Left colon (tissue), 2 donors: ENCODE results near the gene MED22. TPM values are rescaled to one million over a fixed set of nuclear protein-coding genes. Genes with fewer than 3 reads are reported as not detected.

Experiments
- ATAC-seq: fragments of 200-7000 bp; cut with Tn5 transposase; one replicate; pipeline ENCODE4 v1.9.1; 2020; ENCODE audit warnings: mild to moderate bottlenecking, moderate library complexity
- DNase-seq, 2 donors: peaks; one replicate each; pipeline ENCODE4 v3.0.0-alpha.2; 2020
- intact Hi-C, 2 donors: fragments of 100-400 bp; cut with DNase I in 1 of 2; cut with micrococcal nuclease in 1 of 2; formaldehyde crosslinking; loops; one replicate each; pipeline versions ENCODE4 v1.11.2 to v1.14.0; 2022; cut with DNase I, micrococcal nuclease
- total RNA-seq, 2 donors: library from RNA; stranded (reverse); fragmentation: NEBNext Ultra II Directional; extraction: Animal tissue kit (Norgen Biotek cat#: 25700); gene quantifications; one replicate each; pipeline ENCODE4 v1.2.1, GENCODE V29; 2021
- donor health status: DM: no; HTN: no; CAD: no.
- donor health status: DM: yes; HTN: yes; CAD: no.

Gene MED22
- total RNA-seq, 2 donors from 2014 or later = 18.8 to 20.3 TPM

DNA sequence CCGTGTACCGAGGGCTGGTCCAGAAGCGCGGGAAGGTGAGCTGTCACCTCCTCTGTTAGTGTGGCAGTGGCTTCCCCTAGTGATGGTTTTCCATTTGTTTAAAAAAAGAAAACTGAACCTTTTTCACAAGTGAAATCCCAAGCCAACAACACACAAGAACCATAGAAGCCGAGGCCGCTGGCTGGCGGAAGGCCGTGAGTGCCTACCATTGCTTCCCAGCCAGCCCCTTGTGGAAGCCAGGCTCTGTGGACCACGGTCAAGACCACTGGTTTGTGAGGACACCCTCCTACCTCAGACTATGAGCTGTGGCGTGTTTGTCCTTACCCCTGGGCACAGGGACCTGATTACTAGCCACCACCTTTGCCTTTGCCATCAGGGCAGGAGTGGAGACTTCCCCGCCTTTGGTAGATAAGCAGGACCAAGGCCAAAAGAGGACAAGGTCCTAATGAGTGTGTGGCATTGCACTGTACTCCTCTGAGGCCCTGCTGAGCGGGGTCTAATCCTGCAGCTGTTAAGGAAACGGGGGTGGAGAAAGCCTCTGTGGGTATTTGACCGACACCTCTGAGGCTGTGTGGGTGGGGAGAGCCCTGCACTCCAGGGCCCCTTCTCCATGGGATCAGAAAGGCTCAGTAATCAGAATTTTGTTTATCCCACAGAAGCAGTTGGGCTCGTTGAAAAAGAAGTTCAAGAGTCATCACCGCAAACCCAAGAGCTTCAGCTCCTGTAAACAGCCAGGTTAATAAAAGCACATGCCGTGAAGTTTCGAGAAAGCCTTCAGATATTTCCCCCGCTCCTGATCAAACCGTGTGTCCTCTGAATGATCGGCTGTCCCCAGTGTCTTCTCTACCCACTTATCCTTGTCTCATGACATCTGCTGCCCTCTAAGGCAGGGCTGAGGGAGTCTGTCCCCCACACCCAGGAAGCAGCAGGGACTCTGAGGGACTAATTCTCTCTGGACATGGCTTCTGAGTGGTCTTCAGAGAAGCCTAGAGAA is 12.8 kb upstream of the MED22 start:
- DNase-seq = no peak
- intact Hi-C loops = no loop called here
- no peak for ATAC-seq

DNA sequence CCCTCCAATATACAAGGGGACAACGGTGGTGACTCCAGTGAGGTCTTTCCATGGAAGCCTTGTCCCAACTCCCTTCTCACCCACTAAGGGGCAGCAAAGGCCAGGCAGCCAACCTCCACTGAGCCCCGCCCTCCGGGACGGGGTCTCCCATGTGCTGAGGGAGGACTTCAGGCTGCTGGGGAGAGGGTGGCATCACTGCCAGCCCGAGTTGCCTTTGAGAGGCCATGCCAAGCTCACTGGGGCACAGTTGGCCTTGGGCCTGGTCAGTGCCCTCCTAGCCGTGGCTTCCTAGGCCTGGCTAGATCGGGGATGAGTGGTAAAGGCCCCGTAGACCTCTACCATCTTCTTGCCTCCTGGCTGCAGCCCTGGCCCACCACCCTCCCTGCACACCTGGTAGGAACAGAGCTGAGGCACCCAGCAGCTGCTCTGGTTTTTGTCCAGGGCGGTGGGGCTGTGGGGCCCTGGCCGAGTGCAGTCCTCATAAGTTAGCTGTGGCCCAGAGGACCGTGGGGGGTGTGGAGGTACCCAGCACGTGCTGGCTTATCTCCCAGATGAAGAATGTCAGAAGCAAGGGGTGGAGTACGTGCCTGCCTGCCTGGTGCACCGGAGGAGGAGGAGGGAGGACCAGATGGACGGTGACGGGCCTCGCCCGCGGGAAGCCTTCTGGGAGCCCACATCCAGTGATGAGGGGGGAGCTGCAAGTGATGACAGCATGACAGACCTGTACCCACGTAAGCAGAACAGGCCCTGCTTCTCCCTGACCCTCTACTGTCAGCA is 11.7 kb upstream of the MED22 start:
- intact Hi-C loops = no loop called here
- ATAC-seq (no peak), DNase-seq (no peak)

DNA sequence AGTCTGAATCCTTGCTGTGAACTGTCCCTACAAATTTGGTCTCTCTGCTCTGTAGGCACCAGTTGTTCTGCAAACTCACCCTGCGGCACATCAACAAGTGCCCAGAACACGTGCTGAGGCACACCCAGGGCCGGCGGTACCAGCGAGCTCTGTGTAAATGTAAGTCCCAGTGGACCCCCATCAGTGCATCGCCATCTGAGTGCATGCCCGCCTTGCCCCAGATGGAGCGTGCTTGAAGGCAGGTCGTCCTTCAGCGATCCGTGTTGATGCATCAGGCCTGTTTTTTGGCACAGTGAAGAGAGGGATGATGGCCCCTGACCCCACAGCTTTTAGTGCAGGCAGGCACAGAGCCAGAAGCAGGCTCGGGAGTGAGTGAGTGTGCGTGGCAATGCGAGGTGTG is 9.7 kb upstream of the MED22 start:
- DNase-seq (no peak), ATAC-seq (no peak)
- intact Hi-C loops = no loop called here

DNA sequence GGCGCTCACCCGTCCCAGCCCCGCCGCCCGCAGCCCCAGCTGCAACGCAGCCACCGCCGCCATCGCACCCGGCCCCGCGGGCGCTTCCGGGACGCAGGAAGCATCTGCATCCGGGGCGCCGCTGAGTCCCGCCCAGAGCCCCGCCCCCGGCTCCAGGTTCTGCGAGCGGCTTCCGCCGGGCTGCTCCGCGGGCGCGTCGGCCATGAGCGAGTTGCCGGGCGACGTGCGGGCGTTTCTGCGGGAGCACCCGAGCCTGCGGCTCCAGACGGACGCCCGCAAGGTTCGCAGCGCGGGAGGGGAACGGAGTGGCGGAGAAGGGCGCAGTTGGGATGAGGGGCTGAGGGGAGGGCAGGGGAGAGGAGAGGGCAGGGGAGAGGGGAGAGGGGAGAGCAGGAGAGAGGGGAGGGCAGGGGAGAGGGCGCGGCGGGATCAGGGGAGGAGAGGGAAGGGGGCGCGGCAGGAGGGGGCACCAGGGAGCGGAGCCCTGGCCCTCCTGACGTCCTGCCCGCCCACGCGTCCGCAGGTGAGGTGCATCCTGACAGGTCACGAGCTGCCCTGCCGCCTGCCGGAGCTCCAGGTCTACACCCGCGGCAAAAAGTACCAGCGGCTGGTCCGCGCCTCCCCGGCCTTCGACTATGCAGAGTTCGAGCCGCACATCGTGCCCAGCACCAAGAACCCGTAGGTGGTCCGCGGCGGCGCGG is 8.6 kb upstream of the MED22 start, which contains the start of the genes SURF1 and SURF2:
Gene SURF1, minus strand, starts transcription at position 97 of the 701 bp plus-strand sequence. Its CDS starts 34 bp downstream, at position 63.
Gene SURF2, plus strand, starts transcription at position 160 of the 701 bp plus-strand sequence. Its CDS starts 43 bp downstream, at position 203.
- intact Hi-C loops = no loop called here
- DNase-seq (peak; percentile 85 to 96), ATAC-seq (peak; percentile 90)

DNA sequence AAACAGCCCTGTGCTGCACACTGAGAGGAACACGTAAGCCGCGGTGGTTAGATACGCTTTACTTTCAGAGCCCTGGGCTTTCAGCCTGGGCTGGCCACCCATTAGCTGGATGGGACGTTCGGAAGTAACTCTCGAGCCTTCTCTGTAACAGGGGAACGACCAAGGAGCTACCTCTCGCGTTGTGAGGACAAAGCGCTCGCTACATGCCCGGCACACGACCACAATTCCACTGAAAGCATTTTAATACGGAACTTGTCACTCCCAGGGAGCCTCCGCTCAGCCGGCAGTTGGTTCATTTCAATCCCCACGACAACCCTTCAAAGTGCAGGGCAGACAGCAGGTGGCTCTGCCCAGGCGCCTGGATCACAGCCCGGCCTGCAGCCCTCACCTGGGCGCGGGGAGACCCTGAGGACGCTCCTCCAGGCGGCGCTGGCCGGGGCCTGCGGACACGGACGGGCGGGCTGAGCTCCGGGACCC is 8.0 kb upstream of the MED22 start:
- DNase-seq (no peak), ATAC-seq (peak; percentile 40)
- intact Hi-C loops = no loop called here

DNA sequence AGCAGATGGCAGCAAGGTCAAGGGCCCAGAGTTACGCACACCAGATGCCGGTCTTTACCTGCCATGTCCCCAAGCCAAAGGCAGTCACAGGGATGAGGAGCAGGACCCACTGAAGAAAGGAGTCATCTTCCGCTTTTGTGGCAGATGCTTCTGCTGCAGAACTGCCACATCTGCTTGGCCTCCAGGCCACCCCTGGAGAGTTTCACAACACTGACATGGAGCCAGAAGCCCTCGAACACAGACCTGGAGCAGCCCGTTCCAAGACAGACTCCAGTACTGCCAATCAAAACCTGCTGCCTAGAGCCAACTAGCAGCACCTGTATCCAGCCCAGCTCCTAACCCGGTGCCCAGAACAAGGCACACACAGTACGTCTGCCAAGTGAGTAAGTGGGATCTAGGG is 6.8 kb upstream of the MED22 start:
- intact Hi-C loops = no loop called here
- ATAC-seq (no peak), DNase-seq (no peak)

DNA sequence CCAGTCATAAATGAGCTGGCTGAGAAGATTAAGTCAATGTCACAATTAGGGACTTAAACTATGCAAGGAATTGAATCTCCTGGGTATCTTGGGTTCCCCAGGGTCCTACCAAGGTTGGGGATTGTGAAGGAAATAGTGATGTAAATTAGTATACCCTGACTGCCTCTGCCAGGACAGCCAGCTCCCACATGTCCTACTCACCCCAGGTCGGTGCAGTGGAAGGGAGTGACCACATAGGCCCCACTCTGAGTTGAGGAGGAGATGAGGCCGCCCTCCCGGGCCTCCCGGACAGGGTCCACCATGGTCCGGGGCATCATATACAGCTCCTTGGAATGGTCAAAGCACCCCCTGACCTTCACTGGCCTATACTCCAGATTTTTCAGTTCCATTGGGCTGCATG is 5.6 kb upstream of the MED22 start:
- ATAC-seq = no peak
- intact Hi-C loops = no loop called here

DNA sequence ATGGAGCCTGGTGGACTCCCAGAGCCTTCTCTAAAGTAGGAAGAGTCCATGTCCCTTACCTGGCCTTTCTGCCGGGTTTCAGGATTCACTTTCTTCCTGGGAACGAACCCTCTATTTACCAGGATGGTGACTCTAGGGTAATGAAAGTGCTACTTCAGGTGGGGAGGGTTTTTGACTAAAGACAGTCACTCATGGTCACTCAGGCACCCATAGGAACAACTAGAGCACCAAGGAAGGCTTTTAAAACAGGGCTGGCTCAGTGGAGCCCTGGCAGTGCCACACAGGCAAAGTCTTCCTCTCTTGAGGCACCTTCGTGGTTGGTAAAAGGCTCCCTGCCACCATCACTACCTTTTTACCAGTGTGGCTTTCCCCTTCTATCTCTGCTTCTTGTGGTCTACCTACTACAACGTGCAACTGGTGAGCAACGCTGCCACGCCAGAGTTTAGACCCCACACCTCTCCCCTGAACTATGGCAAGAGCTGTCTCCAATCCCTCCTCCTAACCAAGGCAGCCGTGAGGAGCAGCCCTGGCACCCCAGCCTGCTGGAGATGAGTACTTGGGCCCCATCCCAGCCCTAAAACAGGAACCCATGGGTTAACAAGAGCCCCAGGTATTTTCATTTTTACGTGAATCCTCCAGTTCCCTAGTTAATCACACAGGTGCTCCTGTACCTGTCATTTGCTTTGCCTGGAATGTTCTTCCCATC is 4.9 kb upstream of the MED22 start:
- no peak for DNase-seq
- intact Hi-C loops = no loop called here

More for the DNA sequence above, 5.6 kb upstream of the MED22 start:
- DNase-seq = no peak

DNA sequence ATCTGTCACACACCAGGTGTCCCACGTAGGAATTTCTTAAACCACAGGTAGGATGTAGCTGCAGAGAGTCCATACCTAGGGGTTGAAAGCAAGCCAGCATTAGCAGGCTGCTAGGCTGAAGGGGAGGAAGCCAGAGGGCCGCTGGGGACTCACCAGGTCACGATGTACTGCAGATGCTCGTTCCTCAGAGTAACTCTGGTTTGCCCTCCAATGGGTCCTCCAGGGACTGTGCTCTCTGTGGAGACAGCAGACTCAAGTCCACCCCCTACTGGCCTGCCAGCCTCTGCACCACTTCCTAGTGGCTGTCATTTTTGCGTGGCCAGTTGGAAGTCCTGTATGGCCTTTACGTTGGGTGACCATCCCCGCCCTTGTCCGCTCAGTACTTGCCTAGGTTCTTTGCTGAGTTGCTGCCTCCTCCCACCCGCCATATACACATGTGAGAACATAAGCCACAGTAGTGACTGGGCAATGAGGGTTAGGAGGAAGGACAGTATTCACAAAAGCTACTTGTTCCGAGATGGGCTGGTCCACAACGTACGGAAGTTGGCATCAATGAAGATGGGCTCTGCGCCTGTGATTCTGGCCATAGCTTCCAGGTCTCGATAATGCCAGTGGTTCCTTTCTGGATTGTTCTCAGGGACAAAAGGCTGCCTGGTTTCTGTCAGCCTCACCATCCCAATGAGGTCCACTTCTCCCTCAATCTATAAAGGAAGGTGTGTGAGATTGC is 4.1 kb upstream of the MED22 start:
- DNase-seq (peak in 1 of 2 donors; percentile 44), ATAC-seq (no peak)
- intact Hi-C loops = no loop called here

More for the DNA sequence above, 4.9 kb upstream of the MED22 start:
- no peak for ATAC-seq

DNA sequence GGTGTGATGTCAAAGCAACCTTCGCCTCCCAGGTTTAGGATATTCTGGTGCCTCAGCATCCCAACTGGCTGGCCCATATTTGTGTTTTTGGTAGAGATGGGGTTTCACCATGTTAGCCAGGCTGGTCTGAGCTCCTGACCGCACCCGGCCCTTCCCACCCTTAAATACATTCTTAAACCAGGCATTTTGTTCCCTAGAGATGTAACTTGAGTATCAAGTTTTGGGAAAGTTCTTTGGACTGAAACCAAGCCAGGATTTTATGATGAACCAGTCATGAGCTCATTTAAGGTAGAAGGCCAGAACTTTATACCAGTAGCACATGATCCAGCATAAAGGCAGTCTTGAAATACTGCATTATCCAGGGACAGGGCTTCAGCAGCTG is 3.6 kb upstream of the MED22 start:
- no peak for ATAC-seq
- intact Hi-C loops = no loop called here
- DNase-seq = no peak

DNA sequence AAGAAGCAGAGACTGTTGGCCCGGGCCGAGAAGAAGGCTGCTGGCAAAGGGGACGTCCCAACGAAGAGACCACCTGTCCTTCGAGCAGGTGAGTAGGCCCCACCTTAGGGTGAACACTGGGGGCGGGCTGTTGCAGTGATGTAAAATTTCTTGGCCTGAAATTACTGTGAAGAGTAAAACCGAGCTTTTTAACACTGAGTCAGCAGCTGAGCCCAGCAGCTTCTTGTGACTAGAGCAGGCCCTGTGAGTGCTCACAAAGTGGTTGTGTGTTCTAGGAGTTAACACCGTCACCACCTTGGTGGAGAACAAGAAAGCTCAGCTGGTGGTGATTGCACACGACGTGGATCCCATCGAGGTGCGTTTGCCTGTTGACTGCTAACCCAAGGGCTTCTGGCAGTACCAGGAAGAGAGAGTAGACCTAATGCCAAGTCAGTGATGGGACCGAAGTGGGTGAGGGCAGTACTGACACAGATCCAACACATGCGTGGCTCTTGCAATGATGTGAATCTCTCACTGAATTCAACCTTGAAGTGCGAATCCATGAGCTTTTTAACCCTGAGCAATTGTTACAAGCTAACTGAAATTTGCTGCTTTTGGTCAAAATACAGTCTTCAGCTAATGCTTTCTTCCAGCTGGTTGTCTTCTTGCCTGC is 2.2 kb upstream of the MED22 start:
- ATAC-seq = no peak
- intact Hi-C loops = no loop called here
- DNase-seq = no peak

DNA sequence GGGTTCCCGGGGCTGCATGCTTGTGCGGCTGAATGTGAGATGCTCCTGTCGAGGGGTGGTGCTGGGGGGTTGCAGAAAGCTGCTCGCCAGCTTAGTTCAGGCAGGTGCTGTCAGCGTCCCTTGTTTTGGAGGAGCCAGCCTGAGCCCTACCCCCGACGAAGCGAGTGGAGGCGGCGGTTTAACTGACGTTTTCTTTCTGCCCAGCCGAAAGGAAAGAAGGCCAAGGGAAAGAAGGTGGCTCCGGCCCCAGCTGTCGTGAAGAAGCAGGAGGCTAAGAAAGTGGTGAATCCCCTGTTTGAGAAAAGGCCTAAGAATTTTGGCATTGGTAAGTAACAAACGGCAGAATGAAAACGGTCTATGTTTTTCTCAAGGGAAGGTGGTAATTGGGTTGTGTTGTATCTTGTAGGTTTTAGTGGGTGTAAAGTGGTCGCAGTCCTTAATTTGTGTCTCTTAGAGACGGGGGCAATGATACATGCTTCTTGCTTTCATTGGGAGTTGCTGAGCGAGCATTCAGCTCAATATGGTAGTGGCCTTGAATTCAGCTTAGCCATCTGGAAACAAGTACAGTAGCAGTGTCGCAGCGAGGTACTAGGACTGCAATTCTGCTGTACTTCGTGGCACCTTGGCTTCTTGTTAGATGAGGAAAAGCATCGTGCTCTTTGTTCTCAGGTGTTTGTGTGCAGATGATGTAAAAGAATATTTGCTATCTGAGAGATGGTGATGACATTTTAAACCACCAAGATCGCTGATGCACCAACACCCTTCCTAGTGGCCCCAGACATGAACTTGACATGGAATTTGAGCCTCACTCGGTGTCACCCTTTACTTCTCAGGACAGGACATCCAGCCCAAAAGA is 1.0 kb upstream of the MED22 start:
- DNase-seq (no peak), ATAC-seq (peak; percentile 2)
- intact Hi-C loops = no loop called here

DNA sequence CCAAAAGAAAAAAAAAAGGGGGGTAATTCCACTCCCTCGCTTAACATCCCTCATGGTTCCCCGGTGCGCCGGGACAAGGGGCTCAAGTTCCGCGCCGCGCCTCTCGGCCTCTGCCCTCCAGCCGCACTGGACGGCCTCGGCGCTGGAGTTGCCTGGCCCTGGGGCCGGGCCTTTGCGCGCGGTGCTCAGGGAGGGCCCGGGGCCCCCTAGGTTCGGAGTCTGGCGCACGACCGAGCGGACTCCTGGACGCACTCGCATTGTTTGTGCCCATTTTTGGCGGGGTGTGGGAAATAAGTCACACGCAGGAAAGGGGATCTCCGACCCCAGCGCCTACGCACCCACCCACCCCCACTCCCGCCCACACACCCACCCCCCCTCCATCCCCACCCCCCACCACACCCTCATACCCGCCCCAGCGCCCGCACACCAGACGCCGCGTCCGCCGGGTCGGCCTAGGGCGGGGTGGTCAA is 381 bp downstream of the MED22 start:
- peak; percentile 69 for ATAC-seq
- peak in 1 of 2 donors; percentile 54 for DNase-seq
- intact Hi-C loops = no loop called here

DNA sequence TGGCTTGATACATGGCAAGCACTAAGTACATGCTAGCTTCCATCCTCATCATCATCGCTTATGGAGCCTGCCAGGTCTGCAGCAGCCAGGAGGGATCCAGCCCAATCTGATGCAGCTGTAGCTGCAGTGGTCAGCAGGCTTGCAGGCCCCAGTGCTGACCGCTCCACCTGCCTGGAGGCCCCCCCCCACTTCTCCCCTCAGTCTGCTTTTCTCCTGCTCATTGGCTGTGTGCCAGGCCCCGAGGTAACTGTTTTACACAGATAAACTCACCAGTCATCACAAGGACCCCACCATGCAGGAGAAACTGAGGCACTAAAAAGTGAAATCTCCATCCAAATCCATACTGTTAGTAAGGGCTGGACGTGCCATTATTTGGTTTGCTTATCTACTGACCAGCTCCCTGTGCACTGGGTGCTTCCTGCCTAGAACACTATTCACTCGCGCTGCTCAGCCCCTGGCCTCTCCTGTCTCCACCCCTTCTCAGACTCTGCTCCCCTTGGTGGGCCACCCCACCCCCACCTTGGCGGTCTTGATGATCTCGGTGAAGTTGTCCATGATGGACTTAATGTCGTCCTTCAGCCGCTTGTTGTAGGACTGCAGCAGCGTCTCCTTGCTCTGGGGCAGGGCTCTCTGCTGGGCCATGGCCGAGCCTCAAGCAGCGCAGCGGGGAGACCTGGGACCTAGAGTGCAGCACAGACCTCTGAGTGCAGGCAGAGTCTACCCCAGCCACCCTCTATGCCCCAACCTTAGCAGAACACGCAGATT is 1.7 kb downstream of the MED22 start:
- no peak for ATAC-seq
- DNase-seq = no peak
- intact Hi-C loops = no loop called here

DNA sequence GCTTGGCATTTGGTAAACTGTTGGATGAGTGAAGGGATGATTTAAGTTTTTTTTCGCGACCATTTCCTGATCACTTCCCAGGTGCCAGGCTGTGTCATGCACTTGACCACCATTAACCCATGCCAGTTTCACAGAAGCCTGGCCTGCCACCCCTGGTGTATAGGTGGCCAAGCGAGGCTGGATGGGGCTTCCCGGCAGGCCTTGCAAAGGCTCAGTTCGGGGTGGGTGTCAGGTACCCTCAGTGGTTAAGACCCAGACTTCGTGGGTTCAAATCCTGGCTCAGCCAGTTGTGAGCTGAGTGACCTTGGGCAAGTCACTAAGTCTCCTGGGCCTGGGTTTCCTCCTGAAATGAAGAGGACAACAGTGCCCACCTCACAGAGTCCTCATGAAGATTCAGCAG is 2.3 kb downstream of the MED22 start:
- ATAC-seq = no peak
- intact Hi-C loops = no loop called here
- DNase-seq = no peak

DNA sequence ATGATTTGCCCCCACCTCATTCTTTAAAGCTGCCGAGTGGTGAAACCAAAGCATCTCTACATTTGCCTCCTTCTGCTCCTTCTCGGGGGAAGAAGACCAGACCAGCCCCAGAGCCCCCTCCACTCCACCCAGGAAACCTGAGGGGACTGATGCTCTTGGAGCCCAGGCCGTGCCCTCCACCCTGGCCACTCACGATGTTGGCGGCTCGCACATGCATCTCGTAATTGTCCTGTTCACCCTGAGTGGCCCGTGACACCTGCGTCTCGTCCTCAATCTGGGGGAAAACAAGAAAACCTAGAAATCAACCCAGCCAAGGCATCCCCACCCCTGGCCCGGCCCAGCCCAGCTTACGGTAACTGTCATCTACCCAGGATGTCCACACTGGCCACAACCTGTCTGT is 3.0 kb downstream of the MED22 start:
- no peak for ATAC-seq
- no peak for DNase-seq
- intact Hi-C loops = no loop called here
